Measurements from ENCODE around the gene IDI2. TPM values are rescaled to one million over a fixed set of nuclear protein-coding genes. Genes with fewer than 3 reads are reported as not detected.

Gene IDI2
- total RNA-seq, 2 donors from 2014 or later: not detected

DNA sequence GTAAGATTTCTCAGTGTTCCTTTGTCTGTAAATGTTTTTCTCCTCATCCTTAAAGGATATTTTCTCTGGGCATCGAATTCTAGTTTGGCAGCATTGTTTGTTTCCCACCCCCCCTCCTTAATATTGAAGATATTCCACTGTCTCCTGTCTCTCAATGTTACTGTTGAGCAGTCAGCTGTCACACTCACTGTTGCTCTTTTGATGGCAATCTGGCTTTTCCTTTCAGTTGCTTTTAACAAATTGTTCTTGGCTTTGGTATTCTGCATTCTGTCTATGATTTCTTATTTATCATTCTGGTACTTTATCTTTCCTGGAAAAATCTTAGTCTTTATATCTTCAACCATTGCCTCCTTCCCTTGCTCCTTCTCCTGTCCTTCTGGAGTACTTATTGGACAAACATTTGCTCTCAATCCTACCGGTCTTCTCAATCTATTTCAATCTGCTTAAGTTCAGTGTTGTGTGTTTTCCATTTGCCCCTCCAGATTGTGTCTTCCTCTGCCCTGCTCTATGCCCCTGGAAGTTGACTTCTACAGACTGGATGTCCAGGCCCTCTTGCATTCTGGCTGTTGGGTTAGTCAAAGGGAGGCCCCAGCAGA lies 46.7 kb downstream of the IDI2 start:
- H3K27ac ChIP-seq: no peak overlapping the region
- TF ChIP-seq, protein P1, sequence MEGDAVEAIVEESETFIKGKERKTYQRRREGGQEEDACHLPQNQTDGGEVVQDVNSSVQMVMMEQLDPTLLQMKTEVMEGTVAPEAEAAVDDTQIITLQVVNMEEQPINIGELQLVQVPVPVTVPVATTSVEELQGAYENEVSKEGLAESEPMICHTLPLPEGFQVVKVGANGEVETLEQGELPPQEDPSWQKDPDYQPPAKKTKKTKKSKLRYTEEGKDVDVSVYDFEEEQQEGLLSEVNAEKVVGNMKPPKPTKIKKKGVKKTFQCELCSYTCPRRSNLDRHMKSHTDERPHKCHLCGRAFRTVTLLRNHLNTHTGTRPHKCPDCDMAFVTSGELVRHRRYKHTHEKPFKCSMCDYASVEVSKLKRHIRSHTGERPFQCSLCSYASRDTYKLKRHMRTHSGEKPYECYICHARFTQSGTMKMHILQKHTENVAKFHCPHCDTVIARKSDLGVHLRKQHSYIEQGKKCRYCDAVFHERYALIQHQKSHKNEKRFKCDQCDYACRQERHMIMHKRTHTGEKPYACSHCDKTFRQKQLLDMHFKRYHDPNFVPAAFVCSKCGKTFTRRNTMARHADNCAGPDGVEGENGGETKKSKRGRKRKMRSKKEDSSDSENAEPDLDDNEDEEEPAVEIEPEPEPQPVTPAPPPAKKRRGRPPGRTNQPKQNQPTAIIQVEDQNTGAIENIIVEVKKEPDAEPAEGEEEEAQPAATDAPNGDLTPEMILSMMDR (IDR thresholded peaks at IDR 0.05): no peak
- intact Hi-C loops (cut with DNase I): no loop called here

GRCh38 chr10:976316-976715 lies 49.3 kb downstream of the IDI2 start:
- Histone ChIP-seq H3K4me3 (no peak overlapping the region), H3K36me3 (no peaks in the 10 kb centered on the region), H3K27ac (no peak overlapping the region), H3K9me3 (no peaks in the 10 kb centered on the region), H3K9ac (ENCODE audit: low read depth in 2 of 2, low read length in 2 of 2) (no peak overlapping the region), H3K27me3 (no peaks in the 10 kb centered on the region), H3K4me1 (no peaks in the 10 kb centered on the region)
- TF ChIP-seq, protein P1 (IDR thresholded peaks at IDR 0.05): no peak
- intact Hi-C loops (cut with DNase I): no loop called here
- DNase-seq: no peak

More for the DNA sequence above, 46.7 kb downstream of the IDI2 start:
- H3K27me3 ChIP-seq: no peaks in the 10 kb centered on the region
- H3K4me3 ChIP-seq: no peak overlapping the region
- no peaks in the 10 kb centered on the region for H3K36me3 ChIP-seq
- H3K9ac ChIP-seq (ENCODE audit: low read depth in 2 of 2, low read length in 2 of 2): no peak overlapping the region
- H3K9me3 ChIP-seq: no peaks in the 10 kb centered on the region
- no peaks in the 10 kb centered on the region for H3K4me1 ChIP-seq
- DNase-seq: no peak

- no peaks in the 10 kb centered on the region for H3K9me3 ChIP-seq
- H3K4me1 ChIP-seq: no peaks in the 10 kb centered on the region
- no peak overlapping the region for H3K27ac ChIP-seq
- H3K4me3 ChIP-seq: no peak overlapping the region
- intact Hi-C loops (cut with DNase I): no loop called here
- no peak for DNase-seq
- TF ChIP-seq, protein P1 (IDR thresholded peaks at IDR 0.05): no peak
- no peaks in the 10 kb centered on the region for H3K36me3 ChIP-seq
- H3K9ac ChIP-seq (ENCODE audit: low read depth in 2 of 2, low read length in 2 of 2): no peak overlapping the region
- H3K27me3 ChIP-seq: no peaks in the 10 kb centered on the region
Observed at GRCh38 chr10:974785-975074, 50.9 kb downstream of the IDI2 start.

GRCh38 chr10:974038-974784 lies 51.4 kb downstream of the IDI2 start:
- no peak for DNase-seq
- no peaks in the 10 kb centered on the region for H3K9me3 ChIP-seq
- TF ChIP-seq, protein P1 (IDR thresholded peaks at IDR 0.05): no peak
- no peak overlapping the region for H3K4me3 ChIP-seq
- no peaks in the 10 kb centered on the region for H3K36me3 ChIP-seq
- no peaks in the 10 kb centered on the region for H3K27me3 ChIP-seq
- H3K27ac ChIP-seq: no peak overlapping the region
- H3K9ac ChIP-seq (ENCODE audit: low read depth in 2 of 2, low read length in 2 of 2): no peak overlapping the region
- intact Hi-C loops (cut with DNase I): no loop called here
- H3K4me1 ChIP-seq: no peaks in the 10 kb centered on the region

- Histone ChIP-seq H3K4me1 (no peaks in the 10 kb centered on the region), H3K36me3 (no peaks in the 10 kb centered on the region), H3K9ac (ENCODE audit: low read depth in 2 of 2, low read length in 2 of 2) (no peak overlapping the region), H3K27ac (no peak overlapping the region), H3K4me3 (no peak overlapping the region), H3K27me3 (no peaks in the 10 kb centered on the region), H3K9me3 (no peaks in the 10 kb centered on the region)
- no peak for DNase-seq
- TF ChIP-seq, protein P1 (IDR thresholded peaks at IDR 0.05): no peak
- intact Hi-C loops (cut with DNase I): no loop called here
Observed at GRCh38 chr10:972763-973162, 52.9 kb downstream of the IDI2 start.

All from colonic mucosa (tissue), 4 donors.